ENCODE measurements around the gene SZRD1. TPM values are rescaled to one million over a fixed set of nuclear protein-coding genes. Genes with fewer than 3 reads are reported as not detected.
A peak's percentile ranks its signal among the peaks of the same experiment; 100 is the strongest.

The SZRD1 gene
- total RNA-seq, 1 experiment from 2014 or later: 136 TPM

- Histone ChIP-seq H3K27me3 (ENCODE audit: low read length) (no peaks in the 10 kb centered on the region), H3K4me2 (ENCODE audit: low read length) (no peak overlapping the region), H4K20me1 (ENCODE audit: low read length) (peaks cover 40% of the 10 kb centered on the region), H3K4me1 (ENCODE audit: insufficient read depth, low read length) (peaks cover 10% of the 10 kb centered on the region; the same call in 1 of the 2 replicates), H3K4me3 (ENCODE audit: low read length) (no peak overlapping the region), H3K79me2 (ENCODE audit: low read length) (peaks cover 100% of the 10 kb centered on the region), H3K9me3 (ENCODE audit: low read length) (no peaks in the 10 kb centered on the region), H3K9me2 (replicated peaks; ENCODE audit: low read length) (no peaks in the 10 kb centered on the region), H3K36me3 (ENCODE audit: low read depth, low read length) (peaks cover 5% of the 10 kb centered on the region; the same call in 1 of the 2 replicates), H3K9ac (ENCODE audit: low read length) (no peak overlapping the region), H3K27ac (ENCODE audit: low read length) (no peak overlapping the region), H2AFZ (ENCODE audit: low read length) (no peak overlapping the region), H3F3A (ENCODE audit: low read length, unreplicated experiment) (no peaks in the 10 kb centered on the region)
- intact Hi-C loops (cut with micrococcal nuclease): no loop called here
- ChIA-PET POLR2A (ENCODE audit: unreplicated experiment) (no interaction called here), CTCF (no interaction called here)
- no TSS peak for BruUV-seq (replicated peaks)
- no peak for TF ChIP-seq EZH2phosphoT487 (IDR thresholded peaks at IDR 0.05; ENCODE audit: borderline replicate concordance, low read length)
- no peak for TF ChIP-seq EZH2 (IDR thresholded peaks at IDR 0.05; ENCODE audit: low read length, unreplicated experiment)
- no peak for TF ChIP-seq CTCF (conservative IDR thresholded peaks at IDR 0.05; ENCODE audit: low read depth, low read length)
- DNase-seq (no peak), ATAC-seq (no peak)
These were observed 11.4 kb downstream of the SZRD1 start for GRCh38 chr1:16378443-16378842.

- no peak overlapping the region for H3K4me3 ChIP-seq (ENCODE audit: low read length)
- H4K20me1 ChIP-seq (ENCODE audit: low read length): peaks cover 43% of the 10 kb centered on the region
- H3K4me1 ChIP-seq (ENCODE audit: insufficient read depth, low read length): peaks cover 8% of the 10 kb centered on the region
- H3K79me2 ChIP-seq (ENCODE audit: low read length): peaks cover 99% of the 10 kb centered on the region
- no peak overlapping the region for H3K27ac ChIP-seq (ENCODE audit: low read length)
- no peaks in the 10 kb centered on the region for H3K9me2 ChIP-seq (replicated peaks; ENCODE audit: low read length)
- no peak overlapping the region for H2AFZ ChIP-seq (ENCODE audit: low read length)
- POLR2A ChIA-PET (ENCODE audit: unreplicated experiment): no interaction called here
- H3K9ac ChIP-seq (ENCODE audit: low read length): no peak overlapping the region
- BruUV-seq (replicated peaks): no TSS peak
- H3K4me2 ChIP-seq (ENCODE audit: low read length): no peak overlapping the region
- H3F3A ChIP-seq (ENCODE audit: low read length, unreplicated experiment): no peaks in the 10 kb centered on the region
- no peak for ATAC-seq
- CTCF ChIA-PET: interaction anchor here (0.7 kb wide), 1 partner anchor 20 kb away, joined by 6 read pairs; no protein-coding TSS in a partner anchor
- DNase-seq: no peak
- no peak for TF ChIP-seq CTCF (conservative IDR thresholded peaks at IDR 0.05; ENCODE audit: low read depth, low read length)
- no peak for TF ChIP-seq EZH2phosphoT487 (IDR thresholded peaks at IDR 0.05; ENCODE audit: borderline replicate concordance, low read length)
- TF ChIP-seq EZH2 (IDR thresholded peaks at IDR 0.05; ENCODE audit: low read length, unreplicated experiment): no peak
- intact Hi-C loops (cut with micrococcal nuclease): no loop called here
- no peaks in the 10 kb centered on the region for H3K36me3 ChIP-seq (ENCODE audit: low read depth, low read length)
- no peaks in the 10 kb centered on the region for H3K9me3 ChIP-seq (ENCODE audit: low read length)
- H3K27me3 ChIP-seq (ENCODE audit: low read length): no peaks in the 10 kb centered on the region
These were observed 13.8 kb downstream of the SZRD1 start for GRCh38 chr1:16380868-16381267.

- DNase-seq (no peak), ATAC-seq (peak; percentile 76)
- H3K4me2 ChIP-seq (ENCODE audit: low read length): no peak overlapping the region
- H3K4me3 ChIP-seq (ENCODE audit: low read length): no peak overlapping the region
- H3F3A ChIP-seq (ENCODE audit: low read length, unreplicated experiment): no peaks in the 10 kb centered on the region
- H4K20me1 ChIP-seq (ENCODE audit: low read length): peaks cover 49% of the 10 kb centered on the region
- H3K27me3 ChIP-seq (ENCODE audit: low read length): no peaks in the 10 kb centered on the region
- H3K9ac ChIP-seq (ENCODE audit: low read length): no peak overlapping the region
- POLR2A ChIA-PET (ENCODE audit: unreplicated experiment): no interaction called here
- BruUV-seq (replicated peaks): no TSS peak
- no peak overlapping the region for H2AFZ ChIP-seq (ENCODE audit: low read length)
- CTCF ChIA-PET: no interaction called here
- no peaks in the 10 kb centered on the region for H3K36me3 ChIP-seq (ENCODE audit: low read depth, low read length)
- no peaks in the 10 kb centered on the region for H3K9me3 ChIP-seq (ENCODE audit: low read length)
- H3K79me2 ChIP-seq (ENCODE audit: low read length): peaks cover 99% of the 10 kb centered on the region
- intact Hi-C loops (cut with micrococcal nuclease): no loop called here
- H3K27ac ChIP-seq (ENCODE audit: low read length): no peak overlapping the region
- peaks cover 12% of the 10 kb centered on the region for H3K4me1 ChIP-seq (ENCODE audit: insufficient read depth, low read length)
- TF ChIP-seq CTCF (conservative IDR thresholded peaks at IDR 0.05; ENCODE audit: low read depth, low read length) (no peak), EZH2phosphoT487 (IDR thresholded peaks at IDR 0.05; ENCODE audit: borderline replicate concordance, low read length) (no peak), EZH2 (IDR thresholded peaks at IDR 0.05; ENCODE audit: low read length, unreplicated experiment) (no peak)
- H3K9me2 ChIP-seq (replicated peaks; ENCODE audit: low read length): no peaks in the 10 kb centered on the region
These were observed 16.8 kb downstream of the SZRD1 start for GRCh38 chr1:16383888-16384287.
